Measurements from ENCODE around the gene SUSD4.

- TF ChIP-seq CTCF (conservative IDR thresholded peaks at IDR 0.05 in 1 of 2, IDR thresholded peaks at IDR 0.05 in 1 of 2; ENCODE audit: extremely low read depth in 1 of 2, insufficient read depth in 1 of 2, low read depth in 1 of 2, low read length in 2 of 2) (peak in 1 of 2 donors; percentile 15), EZH2 (IDR thresholded peaks at IDR 0.05; ENCODE audit: borderline replicate concordance, low read length) (no peak)
Observed at GRCh38 chr1:223345720-223346119, 18.3 kb downstream of the SUSD4 start.
